Epithelial cell of esophagus (primary cell): ENCODE measurements around the gene EFEMP2.

Experiments used
- DNase-seq: peaks from one replicate; pipeline ENCODE4 v3.0.0; 2010; ENCODE audit warnings: low read depth
- H3K4me3 ChIP-seq: 2 replicates; pipeline ENCODE4 v1.5.1; 2011; ENCODE audit warnings: mild to moderate bottlenecking, low read length, control low read depth
- CTCF ChIP-seq: IDR thresholded peaks from 2 replicates; pipeline ENCODE4 v1.5.1; 2011; ENCODE audit warnings: low read depth, mild to moderate bottlenecking, low read length, control low read depth, inconsistent platforms; ENCODE audit not compliant: insufficient read depth; ENCODE audit errors: missing control alignments

Gene EFEMP2

GRCh38 chr11:65854852-65855837, 17.5 kb downstream of the EFEMP2 start:
- TF ChIP-seq CTCF = no peak
- no peak overlapping the region for H3K4me3 ChIP-seq
- DNase-seq = no peak

GRCh38 chr11:65854161-65854592, 18.4 kb downstream of the EFEMP2 start:
- no peak for TF ChIP-seq CTCF
- DNase-seq = no peak
- H3K4me3 ChIP-seq = no peak overlapping the region

- H3K4me3 ChIP-seq = no peak overlapping the region
- no peak for TF ChIP-seq CTCF
- DNase-seq = no peak
These were observed 19.2 kb downstream of the EFEMP2 start for GRCh38 chr11:65853246-65853979.

- H3K4me3 ChIP-seq = no peak overlapping the region
- TF ChIP-seq CTCF = no peak
- no peak for DNase-seq
These were observed 19.9 kb downstream of the EFEMP2 start for GRCh38 chr11:65852508-65853245.

- DNase-seq = no peak
- no peak overlapping the region for H3K4me3 ChIP-seq
- TF ChIP-seq CTCF = no peak
These were observed 20.6 kb downstream of the EFEMP2 start for GRCh38 chr11:65851811-65852507.

GRCh38 chr11:65851083-65851579, 21.5 kb downstream of the EFEMP2 start:
- DNase-seq = no peak
- no peak overlapping the region for H3K4me3 ChIP-seq
- TF ChIP-seq CTCF = peak; percentile 62
